ENCODE data around the gene PECR. TPM values are rescaled to one million over a fixed set of nuclear protein-coding genes. Genes with fewer than 3 reads are reported as not detected.
A peak's percentile ranks its signal among the peaks of the same experiment; 100 is the strongest.
"Not testable (repeated sequence)": the region's sequence is repeated elsewhere in the genome, so short reads cannot be mapped to it uniquely, and the experiment has no call there.

The PECR gene
- polyA plus RNA-seq, 4 donors: 10.7 to 52.2 (median 40.5) TPM

GRCh38 chr2:216107320-216107719 lies 25.7 kb upstream of the PECR start:
- no peak for DNase-seq (ENCODE audit: low read depth in 4 of 4, low spot score in 3 of 4)

DNA sequence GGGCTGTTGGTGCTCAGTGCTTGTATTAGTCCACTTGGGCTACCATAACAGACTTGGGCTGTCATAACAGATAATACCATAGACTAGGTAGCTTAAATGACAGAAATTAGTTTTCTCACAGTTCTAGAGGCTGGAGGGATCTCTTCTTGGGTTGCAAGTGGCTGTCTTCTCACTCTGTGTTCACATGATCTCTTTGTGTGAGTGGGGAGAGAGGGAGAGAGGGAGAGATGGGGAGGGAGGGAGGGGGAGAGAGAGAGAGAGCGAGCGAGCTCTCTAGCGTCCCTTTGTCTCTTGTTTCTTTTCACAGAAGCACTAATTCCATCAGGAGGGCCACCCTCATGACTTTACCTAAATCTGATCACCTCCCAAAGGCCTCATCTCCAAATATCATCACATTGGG lies 23.1 kb upstream of the PECR start:
- DNase-seq (ENCODE audit: low read depth in 4 of 4, low spot score in 3 of 4): no peak

DNA sequence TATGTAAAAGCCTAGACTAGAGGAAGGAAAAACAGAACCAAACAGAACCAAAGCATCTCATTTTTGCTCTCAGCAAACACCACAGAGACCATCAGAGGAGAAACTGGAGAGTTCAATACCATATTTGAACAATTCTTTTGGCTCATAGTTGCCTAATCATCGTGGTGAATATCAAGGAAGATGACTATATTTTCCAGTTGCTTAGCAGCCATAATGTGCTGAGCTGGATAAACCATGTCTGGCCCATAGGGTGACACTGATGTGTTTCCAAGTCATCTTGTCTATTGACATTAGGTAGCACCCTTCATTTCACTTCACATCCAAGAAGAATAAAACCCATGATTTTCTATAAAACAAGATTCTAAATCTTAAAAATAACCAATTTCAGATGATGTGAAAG lies 21.6 kb upstream of the PECR start:
- no peak for DNase-seq (ENCODE audit: low read depth in 4 of 4, low spot score in 3 of 4)

- DNase-seq (ENCODE audit: low read depth in 4 of 4, low spot score in 3 of 4): no peak
Observed at GRCh38 chr2:216101109-216101508, 19.5 kb upstream of the PECR start.

- no peak for DNase-seq (ENCODE audit: low read depth in 4 of 4, low spot score in 3 of 4)
Observed at GRCh38 chr2:216098421-216099334, 17.1 kb upstream of the PECR start.

- DNase-seq (ENCODE audit: low read depth in 4 of 4, low spot score in 3 of 4): no peak
Observed at GRCh38 chr2:216094701-216095100, 13.1 kb upstream of the PECR start.

DNA sequence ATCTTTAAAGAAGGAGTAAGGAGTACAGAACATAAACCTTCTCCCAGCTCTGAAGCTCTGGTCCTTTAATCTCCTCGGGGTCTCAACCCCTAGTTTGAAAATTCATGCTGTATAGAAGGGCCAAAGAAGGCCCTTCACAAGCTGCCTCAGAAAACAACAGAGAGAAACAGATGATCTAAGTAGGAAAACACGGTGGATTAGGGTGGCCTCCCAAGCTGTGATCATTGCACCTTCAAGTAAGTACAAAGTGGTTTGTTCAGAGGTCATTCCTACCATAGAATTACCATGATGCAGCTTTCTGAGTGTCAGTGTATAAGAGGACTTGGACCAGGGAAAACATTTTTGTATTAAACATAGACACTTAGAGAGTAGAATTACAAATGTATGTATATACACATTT lies 11.0 kb upstream of the PECR start:
- no peak for DNase-seq (ENCODE audit: low read depth in 4 of 4, low spot score in 3 of 4)

DNA sequence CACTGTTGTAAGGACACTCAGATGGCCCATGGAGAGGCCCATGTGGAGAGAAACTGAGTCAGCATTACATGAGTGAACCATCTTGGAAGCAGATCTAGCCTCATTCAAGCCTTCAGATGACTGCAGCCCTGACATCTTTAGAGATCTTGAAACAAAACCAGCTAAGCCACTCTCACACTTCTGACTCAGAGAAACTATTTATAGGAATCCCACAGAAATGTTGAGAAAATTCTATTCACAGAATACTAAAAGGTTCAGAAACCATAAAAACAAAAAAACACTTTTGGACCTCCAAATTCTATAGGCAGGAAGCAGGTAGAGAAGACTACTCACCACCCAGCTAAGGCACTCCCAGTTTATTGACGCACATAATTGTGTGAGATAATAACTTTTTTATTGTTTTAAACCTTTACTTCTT lies 8.8 kb upstream of the PECR start:
- DNase-seq (ENCODE audit: low read depth in 4 of 4, low spot score in 3 of 4): no peak

- no peak for DNase-seq (ENCODE audit: low read depth in 4 of 4, low spot score in 3 of 4)
Observed at GRCh38 chr2:216086207-216086893, 4.7 kb upstream of the PECR start.

GRCh38 chr2:216084547-216084946 lies 2.9 kb upstream of the PECR start:
- no peak for DNase-seq (ENCODE audit: low read depth in 4 of 4, low spot score in 3 of 4)

GRCh38 chr2:216083464-216084281 lies 2.1 kb upstream of the PECR start:
- peak in 3 of 4 donors; percentile 60 to 67 (median 63) for DNase-seq (ENCODE audit: low read depth in 4 of 4, low spot score in 3 of 4)

- no peak for DNase-seq (ENCODE audit: low read depth in 4 of 4, low spot score in 3 of 4)
Observed at GRCh38 chr2:216082805-216083204, 1.2 kb upstream of the PECR start.

- DNase-seq (ENCODE audit: low read depth in 4 of 4, low spot score in 3 of 4): no peak
Observed at GRCh38 chr2:216082117-216082711, 605 bp upstream of the PECR start.

DNA sequence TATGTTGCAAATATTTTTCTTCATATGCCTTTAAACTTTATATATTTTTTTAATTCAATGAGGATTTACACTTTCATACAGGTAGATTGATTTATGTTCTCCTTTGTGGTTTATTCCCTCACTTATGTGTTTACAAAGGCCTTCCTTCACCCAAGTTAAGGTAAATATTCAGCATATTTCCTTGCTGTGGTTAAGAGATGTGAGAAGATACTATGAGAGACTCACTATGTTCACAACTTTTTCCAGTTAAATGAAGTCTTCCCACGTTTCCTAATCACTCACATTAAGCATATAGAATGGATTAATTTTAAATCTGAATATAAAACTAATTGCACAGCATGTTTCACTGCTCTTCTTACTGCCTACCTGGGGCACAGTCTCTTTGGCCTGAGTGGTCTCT lies 597 bp downstream of the PECR start:
- no peak for DNase-seq (ENCODE audit: low read depth in 4 of 4, low spot score in 3 of 4)

- DNase-seq (ENCODE audit: low read depth in 4 of 4, low spot score in 3 of 4): not testable (repeated sequence)
Observed at GRCh38 chr2:216080048-216080447, 1.6 kb downstream of the PECR start.

DNA sequence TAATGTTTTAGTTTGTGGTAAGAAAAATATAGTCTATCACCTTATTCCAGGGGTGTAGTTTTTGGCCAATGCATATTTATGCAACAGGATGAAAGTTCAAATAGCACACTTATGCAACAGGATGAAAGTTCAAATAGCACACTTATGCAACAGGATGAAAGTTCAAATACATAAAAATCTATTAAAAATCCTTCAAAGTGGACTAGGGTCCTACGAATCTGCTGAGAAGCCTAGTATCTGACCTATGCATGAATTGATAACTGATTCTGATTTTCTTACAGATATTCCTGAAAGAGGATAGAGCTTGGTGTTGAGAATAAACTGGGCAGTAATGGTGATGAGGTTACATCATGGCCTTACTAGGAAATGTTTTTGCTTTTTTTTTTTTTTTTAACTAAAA lies 2.8 kb downstream of the PECR start:
- no peak for DNase-seq (ENCODE audit: low read depth in 4 of 4, low spot score in 3 of 4)

DNA sequence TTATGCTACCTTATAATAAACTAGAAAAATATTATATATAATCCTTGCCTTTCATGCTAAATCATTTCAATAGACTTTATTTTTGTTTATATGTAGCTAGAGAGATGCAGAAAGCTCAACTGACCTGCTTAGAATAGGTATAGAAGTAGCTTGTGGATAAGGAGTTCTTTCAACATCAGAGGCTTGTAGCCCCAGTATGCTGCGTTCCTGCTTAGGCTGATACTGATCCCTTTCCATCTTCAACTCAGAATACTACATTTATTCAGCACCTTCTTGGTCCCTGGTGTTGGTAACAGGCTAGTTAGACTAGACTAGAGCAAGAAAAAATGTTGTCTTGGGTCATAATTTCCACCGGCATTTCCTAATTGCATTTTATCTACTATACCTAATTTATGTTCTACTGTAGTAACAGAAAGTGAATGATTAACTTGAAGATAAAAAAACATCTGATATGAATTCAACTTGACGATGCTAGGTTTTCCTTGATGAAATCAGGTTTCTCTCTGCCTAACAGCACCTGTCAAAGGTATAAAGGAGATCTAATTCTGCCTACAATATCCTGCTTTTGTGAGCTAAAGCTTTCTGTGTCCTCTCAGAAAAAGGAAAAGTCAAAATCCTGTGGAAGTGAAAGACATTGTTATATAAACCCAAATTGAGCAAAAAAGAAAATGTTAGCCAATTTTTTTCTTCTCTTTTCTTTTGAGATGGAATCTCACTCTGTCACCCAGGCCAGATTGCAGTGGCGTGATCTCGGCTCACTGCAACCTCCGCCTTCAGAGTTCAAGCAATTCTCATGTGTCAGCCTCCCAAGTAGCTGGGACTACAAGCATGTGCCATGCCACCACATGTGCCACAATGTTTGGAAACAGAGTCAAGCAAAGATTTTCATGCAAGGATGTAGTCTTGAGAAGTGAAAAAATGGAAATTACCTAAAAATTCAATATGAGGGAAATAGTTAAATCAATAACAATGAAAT lies 5.8 kb downstream of the PECR start:
- DNase-seq (ENCODE audit: low read depth in 4 of 4, low spot score in 3 of 4): no peak

DNA sequence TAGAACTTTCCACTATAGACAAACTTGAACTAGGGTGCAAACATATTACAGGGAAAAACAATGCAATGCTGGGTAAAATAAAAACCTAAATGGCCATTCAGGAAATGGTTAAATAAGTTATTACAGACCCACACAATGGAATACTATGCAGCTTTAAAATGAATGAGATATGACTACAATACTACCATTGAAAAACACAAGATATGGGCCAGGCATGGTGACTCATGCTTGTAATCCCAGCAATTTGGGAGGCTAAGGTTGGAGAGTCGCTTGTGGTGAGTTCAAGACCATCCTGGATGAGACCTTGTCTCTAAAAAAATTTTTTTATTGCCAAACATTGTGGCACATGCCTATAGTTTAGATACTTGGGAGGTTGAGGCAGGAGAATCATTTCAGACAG lies 6.8 kb downstream of the PECR start:
- DNase-seq (ENCODE audit: low read depth in 4 of 4, low spot score in 3 of 4): no peak

- no peak for DNase-seq (ENCODE audit: low read depth in 4 of 4, low spot score in 3 of 4)
Observed at GRCh38 chr2:216074380-216074779, 7.2 kb downstream of the PECR start.

- no peak for DNase-seq (ENCODE audit: low read depth in 4 of 4, low spot score in 3 of 4)
Observed at GRCh38 chr2:216073773-216074172, 7.8 kb downstream of the PECR start.

Data from left renal pelvis (tissue), 4 donors.